ENCODE data around the gene TSPAN4.

Gene TSPAN4

DNA sequence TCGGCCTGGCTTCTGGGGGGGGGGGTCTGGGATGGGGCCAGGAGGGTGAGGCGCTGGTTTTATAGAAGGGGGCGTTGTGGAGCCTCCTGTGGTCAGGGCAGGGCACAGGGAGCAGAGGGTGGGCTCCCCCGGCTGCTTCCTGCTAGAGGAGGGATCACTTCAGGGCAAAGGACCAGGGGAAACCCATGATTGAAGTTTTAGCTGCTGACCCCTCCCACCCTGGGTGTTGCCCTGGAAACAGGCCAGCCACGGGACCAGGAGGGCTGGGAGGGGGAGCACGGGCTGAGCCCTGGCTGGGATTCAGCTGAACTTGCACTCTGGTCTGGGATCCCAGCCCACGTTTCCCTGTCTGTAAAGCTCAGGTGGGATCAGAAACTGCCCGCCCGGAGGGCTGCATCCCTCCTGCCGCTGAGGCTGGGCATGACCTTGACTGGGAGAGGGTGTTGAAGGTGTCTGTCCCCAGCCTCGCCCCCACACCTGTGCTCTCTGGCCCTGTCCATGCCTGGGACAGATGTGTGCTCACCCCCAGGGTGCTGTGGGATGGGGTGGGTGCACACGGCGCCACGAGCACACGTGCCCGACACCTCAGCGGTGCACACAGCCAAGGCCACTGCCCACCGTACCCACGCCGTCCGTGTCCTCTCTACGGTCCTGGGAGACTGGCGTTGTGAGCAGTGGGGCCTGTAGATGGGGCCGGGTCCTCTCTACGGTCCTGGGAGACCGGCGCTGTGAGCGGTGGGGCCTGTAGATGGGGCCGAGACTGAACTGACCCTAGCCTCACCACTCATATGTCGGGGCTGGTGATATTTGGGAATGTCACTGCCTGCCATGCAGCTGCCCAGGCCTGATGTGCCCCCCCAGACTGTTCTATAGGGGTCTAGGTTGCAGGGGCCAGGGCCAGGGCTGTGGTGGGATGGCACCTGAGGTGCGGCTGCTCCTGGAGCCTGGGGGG lies 2.3 kb downstream of the TSPAN4 start:
- TF ChIP-seq, protein P1, sequence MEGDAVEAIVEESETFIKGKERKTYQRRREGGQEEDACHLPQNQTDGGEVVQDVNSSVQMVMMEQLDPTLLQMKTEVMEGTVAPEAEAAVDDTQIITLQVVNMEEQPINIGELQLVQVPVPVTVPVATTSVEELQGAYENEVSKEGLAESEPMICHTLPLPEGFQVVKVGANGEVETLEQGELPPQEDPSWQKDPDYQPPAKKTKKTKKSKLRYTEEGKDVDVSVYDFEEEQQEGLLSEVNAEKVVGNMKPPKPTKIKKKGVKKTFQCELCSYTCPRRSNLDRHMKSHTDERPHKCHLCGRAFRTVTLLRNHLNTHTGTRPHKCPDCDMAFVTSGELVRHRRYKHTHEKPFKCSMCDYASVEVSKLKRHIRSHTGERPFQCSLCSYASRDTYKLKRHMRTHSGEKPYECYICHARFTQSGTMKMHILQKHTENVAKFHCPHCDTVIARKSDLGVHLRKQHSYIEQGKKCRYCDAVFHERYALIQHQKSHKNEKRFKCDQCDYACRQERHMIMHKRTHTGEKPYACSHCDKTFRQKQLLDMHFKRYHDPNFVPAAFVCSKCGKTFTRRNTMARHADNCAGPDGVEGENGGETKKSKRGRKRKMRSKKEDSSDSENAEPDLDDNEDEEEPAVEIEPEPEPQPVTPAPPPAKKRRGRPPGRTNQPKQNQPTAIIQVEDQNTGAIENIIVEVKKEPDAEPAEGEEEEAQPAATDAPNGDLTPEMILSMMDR (IDR thresholded peaks at IDR 0.05; ENCODE audit: insufficient read depth, low read length, missing control alignments): no peak
- H3K4me3 ChIP-seq (ENCODE audit: low read depth, low read length): peak overlapping the region; percentile 86
- POLR2A ChIA-PET: interaction anchor here (1.2 to 7.7 kb wide), 6 partner anchors 13 to 80 kb away, joined by 3 to 109 read pairs (median 6); partner anchors contain the start of genes CD151, CHID1, CRACR2B and RPLP2
- DNase-seq (ENCODE audit: low read depth, low spot score): peak; percentile 69
- CTCF ChIA-PET: interaction anchor here (1.5 kb wide), 2 partner anchors 10 to 11 kb away, joined by 4 to 6 read pairs; no protein-coding TSS in a partner anchor

DNA sequence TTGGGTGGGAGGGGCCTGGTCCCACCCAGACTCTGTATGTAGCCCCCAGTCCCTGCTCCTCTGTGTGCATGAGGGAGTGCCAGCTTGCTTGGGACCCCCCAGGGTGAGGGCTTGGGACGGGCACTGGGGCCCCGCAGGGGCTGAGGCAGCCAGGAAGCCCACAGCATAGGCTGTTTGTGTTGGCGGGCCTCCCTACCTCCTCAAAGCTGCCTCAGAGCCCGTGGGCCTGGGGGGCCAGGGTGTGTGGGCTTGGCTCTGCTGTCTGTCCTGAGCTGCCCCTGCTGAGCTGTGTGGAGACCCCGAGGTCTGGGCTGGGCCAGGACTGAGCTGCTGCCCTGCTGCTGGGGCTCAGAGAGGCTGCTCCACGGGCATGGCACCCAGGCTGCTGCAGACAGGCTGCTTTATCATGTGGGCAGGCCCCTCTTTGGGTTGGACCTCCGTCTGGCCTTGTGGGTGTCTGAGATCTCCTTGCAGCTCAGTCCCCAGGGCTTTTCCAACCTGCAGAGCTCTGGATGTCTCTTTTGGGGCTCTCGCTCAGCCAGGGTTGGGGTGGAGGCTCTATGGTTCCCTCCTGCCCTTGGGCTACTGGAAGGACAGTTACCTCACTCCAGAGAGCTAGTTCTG lies 3.3 kb downstream of the TSPAN4 start:
- TF ChIP-seq, protein P1 (IDR thresholded peaks at IDR 0.05; ENCODE audit: insufficient read depth, low read length, missing control alignments): no peak
- CTCF ChIA-PET: interaction anchor here (0.7 to 3.5 kb wide), 4 partner anchors 12 to 206 kb away, joined by 3 to 58 read pairs (median 4); partner anchors contain the start of gene PNPLA2
- DNase-seq (ENCODE audit: low read depth, low spot score): no peak
- H3K4me3 ChIP-seq (ENCODE audit: low read depth, low read length): peak overlapping the region; percentile 33
- POLR2A ChIA-PET: interaction anchor here (1.0 to 7.7 kb wide), 3 partner anchors 14 to 27 kb away, joined by 3 to 109 read pairs (median 4); partner anchors contain the start of genes CD151 and CRACR2B

DNA sequence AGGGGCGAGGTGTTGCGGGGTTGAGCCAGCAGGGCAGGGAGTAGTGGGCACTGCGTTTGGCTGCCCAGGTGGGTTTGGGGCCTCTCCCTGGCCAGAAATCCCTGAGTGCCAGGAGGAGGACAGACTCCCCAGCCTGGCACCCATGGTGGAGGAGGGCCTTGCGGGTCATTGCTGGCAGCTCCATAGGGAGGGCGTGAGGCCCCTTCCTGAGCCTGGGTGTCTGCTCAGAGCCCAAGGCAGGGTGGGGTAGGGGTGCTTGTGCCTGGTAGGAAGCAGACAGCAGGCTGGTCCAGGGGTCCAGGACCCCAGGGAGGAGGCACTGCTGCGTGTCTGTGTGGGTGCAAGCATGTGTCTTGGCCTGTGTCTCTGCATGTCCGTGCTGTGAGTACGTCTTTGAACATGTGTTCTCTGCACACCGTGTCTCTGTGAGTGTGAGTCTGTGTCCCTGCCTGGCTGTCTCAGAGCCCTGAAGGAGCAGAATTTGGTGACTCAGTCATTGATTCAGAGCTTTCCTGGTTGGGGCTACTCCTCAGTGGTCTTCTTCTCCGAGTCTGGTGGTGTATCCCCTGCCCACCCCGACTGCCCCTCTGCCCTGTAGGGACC lies 3.9 kb downstream of the TSPAN4 start:
- TF ChIP-seq, protein P1 (IDR thresholded peaks at IDR 0.05; ENCODE audit: insufficient read depth, low read length, missing control alignments): no peak
- peak overlapping the region; percentile 29 for H3K4me3 ChIP-seq (ENCODE audit: low read depth, low read length)
- DNase-seq (ENCODE audit: low read depth, low spot score): no peak
- ChIA-PET CTCF (interaction anchor here (0.6 to 3.5 kb wide), 8 partner anchors 13 to 728 kb away, joined by 3 to 58 read pairs (median 4); partner anchors contain the start of gene PNPLA2), POLR2A (interaction anchor here (1.0 to 7.7 kb wide), 4 partner anchors 15 to 56 kb away, joined by 3 to 109 read pairs (median 4); partner anchors contain the start of genes CD151 and CRACR2B)

DNA sequence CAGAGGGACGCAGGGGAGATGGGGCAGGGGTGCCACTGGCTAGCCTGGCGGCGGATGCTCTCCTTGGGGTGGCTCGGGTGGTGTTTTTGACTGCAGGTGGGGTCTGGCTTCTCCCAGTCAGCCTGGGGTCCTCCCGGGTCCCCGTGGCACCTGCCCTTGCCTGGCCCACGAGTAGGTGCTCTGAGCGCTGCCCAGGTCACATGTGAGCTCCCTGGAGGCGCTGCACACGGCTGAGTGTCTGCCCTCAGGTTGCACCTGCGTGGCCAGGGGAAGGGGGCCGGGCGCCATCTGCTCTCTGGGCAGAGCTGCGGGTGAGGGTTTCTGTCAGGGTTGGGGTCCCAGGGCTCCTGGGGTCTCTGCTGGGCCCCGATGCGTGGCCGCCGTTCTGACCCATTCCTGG lies 5.2 kb downstream of the TSPAN4 start:
- no peak for DNase-seq (ENCODE audit: low read depth, low spot score)
- POLR2A ChIA-PET: interaction anchor here (1.0 to 7.7 kb wide), 2 partner anchors 16 to 57 kb away, joined by 3 to 109 read pairs; partner anchors contain the start of genes CD151 and CRACR2B
- no peak overlapping the region for H3K4me3 ChIP-seq (ENCODE audit: low read depth, low read length)
- CTCF ChIA-PET: interaction anchor here (0.6 to 3.5 kb wide), 9 partner anchors 12 to 727 kb away, joined by 3 to 58 read pairs (median 4); no protein-coding TSS in a partner anchor
- TF ChIP-seq, protein P1 (IDR thresholded peaks at IDR 0.05; ENCODE audit: insufficient read depth, low read length, missing control alignments): peak; percentile 2

DNA sequence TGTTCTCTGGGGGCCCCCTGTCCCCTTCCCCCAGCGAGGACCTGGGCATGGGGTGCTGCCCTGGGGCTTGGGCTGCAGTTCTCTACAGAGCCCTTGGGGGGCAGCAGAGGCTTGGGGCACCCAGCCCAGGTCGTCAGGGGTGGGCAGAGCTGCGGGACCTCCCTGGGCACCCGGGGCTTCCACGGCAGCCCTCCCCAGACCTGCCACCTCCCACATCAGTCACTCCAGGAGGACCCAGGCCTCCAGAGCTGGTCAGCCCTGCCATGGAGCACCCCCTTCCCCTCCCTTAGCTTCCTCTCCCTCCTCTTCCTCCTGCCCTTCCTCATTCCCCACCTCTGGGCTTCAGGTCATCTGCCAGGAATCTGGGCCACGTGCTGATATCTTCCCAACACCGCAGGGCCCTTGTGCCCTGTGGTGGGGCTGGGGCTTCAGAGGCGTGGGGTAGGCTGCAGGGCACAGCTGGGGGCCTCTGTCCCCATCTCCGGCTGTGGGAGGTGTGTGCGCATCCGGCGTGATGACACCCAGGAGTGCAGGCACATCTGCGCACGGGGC lies 5.8 kb downstream of the TSPAN4 start:
- H3K4me3 ChIP-seq (ENCODE audit: low read depth, low read length): no peak overlapping the region
- ChIA-PET CTCF (interaction anchor here (0.5 to 3.5 kb wide), 11 partner anchors 11 to 726 kb away, joined by 3 to 58 read pairs (median 4); no protein-coding TSS in a partner anchor), POLR2A (interaction anchor here (7.7 kb wide), 1 partner anchor 17 kb away, joined by 109 read pairs; the partner anchor contains the start of genes CD151 and CRACR2B)
- no peak for DNase-seq (ENCODE audit: low read depth, low spot score)
- TF ChIP-seq, protein P1 (IDR thresholded peaks at IDR 0.05; ENCODE audit: insufficient read depth, low read length, missing control alignments): peak; percentile 94

Measured in AG04449 (cell line).